ENCODE data around the gene TNS3. TPM values are rescaled to one million over a fixed set of nuclear protein-coding genes. Genes with fewer than 3 reads are reported as not detected.

The TNS3 gene
- total RNA-seq, 1 experiment from 2014 or later = 143 TPM

- TF ChIP-seq CTCF (conservative IDR thresholded peaks at IDR 0.05) (no peak; the same call in 1 of the 2 replicates), EZH2 (IDR thresholded peaks at IDR 0.05; ENCODE audit: low read depth) (no peak)
- H3F3A ChIP-seq (ENCODE audit: insufficient read depth, low read depth) = peaks cover 88% of the 10 kb centered on the region
- no peaks in the 10 kb centered on the region for H3K9me2 ChIP-seq (ENCODE audit: insufficient read depth)
- H3K27ac ChIP-seq = peak overlapping the region; percentile 83
- intact Hi-C loops (cut with micrococcal nuclease; ENCODE audit: unreplicated experiment) = loop anchor here (1.0 to 2.0 kb wide), 2 partner anchors 22 to 93 kb away; no protein-coding TSS in a partner anchor
- DNase-seq = peak; percentile 83 to 99
- no peaks in the 10 kb centered on the region for H3K27me3 ChIP-seq (ENCODE audit: insufficient read depth, low read depth)
- peaks cover 88% of the 10 kb centered on the region for H3K79me2 ChIP-seq (ENCODE audit: low read depth)
- POLR2A ChIA-PET (ENCODE audit: unreplicated experiment) = interaction anchor here (0.6 to 0.8 kb wide), 3 partner anchors 30 to 323 kb away, joined by 3 to 4 read pairs (median 3); no protein-coding TSS in a partner anchor
- H2AFZ ChIP-seq = no peak overlapping the region
- H3K9me3 ChIP-seq (ENCODE audit: insufficient read depth, low read depth) = no peaks in the 10 kb centered on the region
- H3K4me1 ChIP-seq (replicated peaks; ENCODE audit: insufficient read depth) = peaks cover 80% of the 10 kb centered on the region
- peaks cover 79% of the 10 kb centered on the region for H4K20me1 ChIP-seq (ENCODE audit: insufficient read depth)
- H3K4me2 ChIP-seq = peak overlapping the region; percentile 86
- CTCF ChIA-PET = no interaction called here
- H3K36me3 ChIP-seq (ENCODE audit: low read depth) = peaks cover 32% of the 10 kb centered on the region; the same call in 1 of the 2 replicates
- H3K4me3 ChIP-seq = peak overlapping the region; percentile 58
- no TSS peak for BruUV-seq (replicated peaks)
Measured at GRCh38 chr7:47453093-47454061, 128.5 kb downstream of the TNS3 start.

GRCh38 chr7:47452715-47453092, 129.2 kb downstream of the TNS3 start:
- Histone ChIP-seq H4K20me1 (ENCODE audit: insufficient read depth) (peaks cover 77% of the 10 kb centered on the region), H3K9me2 (ENCODE audit: insufficient read depth) (no peaks in the 10 kb centered on the region), H3K4me1 (replicated peaks; ENCODE audit: insufficient read depth) (peaks cover 87% of the 10 kb centered on the region), H3F3A (ENCODE audit: insufficient read depth, low read depth) (peaks cover 89% of the 10 kb centered on the region), H2AFZ (no peak overlapping the region), H3K4me3 (peak overlapping the region; percentile 58), H3K27ac (peak overlapping the region; percentile 83), H3K9me3 (ENCODE audit: insufficient read depth, low read depth) (no peaks in the 10 kb centered on the region), H3K36me3 (ENCODE audit: low read depth) (peaks cover 36% of the 10 kb centered on the region; the same call in 1 of the 2 replicates), H3K4me2 (peak overlapping the region; percentile 86), H3K27me3 (ENCODE audit: insufficient read depth, low read depth) (no peaks in the 10 kb centered on the region), H3K79me2 (ENCODE audit: low read depth) (peaks cover 88% of the 10 kb centered on the region)
- intact Hi-C loops (cut with micrococcal nuclease; ENCODE audit: unreplicated experiment) = loop anchor here (1.0 to 2.0 kb wide), 2 partner anchors 23 to 92 kb away; no protein-coding TSS in a partner anchor
- ChIA-PET CTCF (no interaction called here), POLR2A (ENCODE audit: unreplicated experiment) (interaction anchor here (0.7 to 0.8 kb wide), 2 partner anchors 29 to 132 kb away, joined by 3 to 4 read pairs; no protein-coding TSS in a partner anchor)
- no peak for DNase-seq
- TF ChIP-seq CTCF (conservative IDR thresholded peaks at IDR 0.05) (no peak), EZH2 (IDR thresholded peaks at IDR 0.05; ENCODE audit: low read depth) (no peak)
- BruUV-seq (replicated peaks) = no TSS peak

- Histone ChIP-seq H3K27ac (peak overlapping the region; percentile 83), H4K20me1 (ENCODE audit: insufficient read depth) (peaks cover 78% of the 10 kb centered on the region), H3K4me1 (replicated peaks; ENCODE audit: insufficient read depth) (peaks cover 91% of the 10 kb centered on the region), H3K27me3 (ENCODE audit: insufficient read depth, low read depth) (no peaks in the 10 kb centered on the region), H3K36me3 (ENCODE audit: low read depth) (peaks cover 39% of the 10 kb centered on the region; the same call in 1 of the 2 replicates), H3K79me2 (ENCODE audit: low read depth) (peaks cover 88% of the 10 kb centered on the region), H3K4me3 (peak overlapping the region; percentile 58), H2AFZ (no peak overlapping the region), H3K4me2 (peak overlapping the region; percentile 86), H3K9me2 (ENCODE audit: insufficient read depth) (no peaks in the 10 kb centered on the region), H3F3A (ENCODE audit: insufficient read depth, low read depth) (peaks cover 90% of the 10 kb centered on the region), H3K9me3 (ENCODE audit: insufficient read depth, low read depth) (no peaks in the 10 kb centered on the region)
- TF ChIP-seq EZH2 (IDR thresholded peaks at IDR 0.05; ENCODE audit: low read depth) (no peak), CTCF (conservative IDR thresholded peaks at IDR 0.05) (no peak)
- DNase-seq = no peak
- CTCF ChIA-PET = no interaction called here
- BruUV-seq (replicated peaks) = no TSS peak
- POLR2A ChIA-PET (ENCODE audit: unreplicated experiment) = interaction anchor here (0.7 kb wide), 1 partner anchor 630 kb away, joined by 4 read pairs; no protein-coding TSS in a partner anchor
- intact Hi-C loops (cut with micrococcal nuclease; ENCODE audit: unreplicated experiment) = loop anchor here (2.0 kb wide), 1 partner anchor 91 kb away; no protein-coding TSS in a partner anchor
Measured at GRCh38 chr7:47452295-47452694, 129.6 kb downstream of the TNS3 start.
